ENCODE measurements around the gene MAST4.

DNA sequence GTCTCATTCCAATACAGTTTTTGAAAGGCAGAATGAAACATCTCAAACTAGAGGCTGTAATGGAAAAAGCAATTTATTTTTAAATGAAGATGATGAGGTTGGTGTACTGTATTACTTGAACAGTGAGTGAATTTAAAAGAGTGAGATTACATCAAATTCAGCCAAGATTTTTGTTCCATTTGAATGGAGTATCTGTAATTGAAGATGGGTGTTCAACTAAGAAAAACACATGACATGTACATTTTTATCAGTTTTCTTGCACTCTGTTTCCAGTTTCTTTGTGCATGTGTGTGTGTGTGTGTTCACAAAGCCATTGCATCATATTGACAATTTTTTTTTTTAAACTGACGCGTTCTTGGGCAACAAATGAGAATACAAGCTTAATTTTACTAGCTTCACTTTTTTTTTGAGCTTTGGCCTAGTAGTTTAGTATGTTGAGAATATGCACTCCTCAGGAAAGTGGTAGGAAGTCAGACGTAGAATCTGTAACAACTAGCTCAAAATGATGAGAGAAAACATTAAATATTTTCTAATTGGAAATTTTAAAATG, 243.5 kb downstream of the MAST4 start:
- TF ChIP-seq CTCF (optimal IDR thresholded peaks at IDR 0.05 in 1 of 3, IDR thresholded peaks at IDR 0.05 in 1 of 3, conservative IDR thresholded peaks at IDR 0.05 in 1 of 3; ENCODE audit: extremely low read depth in 1 of 3, insufficient read depth in 2 of 3, low read length in 3 of 3) = no peak
- TF ChIP-seq EZH2 (IDR thresholded peaks at IDR 0.05; ENCODE audit: low read length) = no peak

Measured in keratinocyte (primary cell).